K562 (cell line): ENCODE data around the gene NOSTRIN. TPM values are rescaled to one million over a fixed set of nuclear protein-coding genes. Genes with fewer than 3 reads are reported as not detected.

ENCODE experiments used
- ATF2 ChIP-seq: sonication (generic); formaldehyde crosslinking; IDR thresholded peaks from 2 replicates; pipeline ENCODE4 v1.8.1; 2022; ENCODE audit warnings: missing genetic modification reagents
- FOXM1 ChIP-seq, 2 experiments: fragments of 450-650 bp in 1 of 2; sonication (generic) in 1 of 2; formaldehyde crosslinking in 1 of 2; IDR thresholded peaks; 2 replicates each; pipeline versions ENCODE4 v1.6.1 to v1.9.0; 2017 to 2022; ENCODE audit warnings: low read depth in 2 of 2, mild to moderate bottlenecking in 2 of 2, missing genetic modification reagents in 1 of 2, moderate library complexity in 1 of 2
- KLF13 ChIP-seq: fragments of 450-650 bp; IDR thresholded peaks from 2 replicates; pipeline ENCODE4 v1.6.1; 2016; ENCODE audit warnings: missing genetic modification characterization, low read depth, mild to moderate bottlenecking, missing compliant biosample characterization, moderate library complexity, borderline replicate concordance
- NRF1 ChIP-seq, 2 experiments: fragments of 450-650 bp; IDR thresholded peaks in 1 of 2; conservative IDR thresholded peaks in 1 of 2; 2 replicates each; pipeline ENCODE4 v1.6.1; 2014; ENCODE audit warnings: mild to moderate bottlenecking in 2 of 2
- SREBF1 ChIP-seq: fragments of 150-350 bp; IDR thresholded peaks from 2 replicates; pipeline ENCODE4 v1.6.1; 2014; ENCODE audit warnings: antibody characterized with exemption, low read depth, low read length, borderline replicate concordance
- ZBTB2 ChIP-seq: fragments of 450-650 bp; IDR thresholded peaks from 2 replicates; pipeline ENCODE4 v1.6.1; 2016; ENCODE audit warnings: antibody characterized with exemption
- ZFP36 ChIP-seq: fragments of 150-350 bp; IDR thresholded peaks from 2 replicates; pipeline ENCODE4 v1.6.1; 2018; ENCODE audit warnings: low read length, low read depth; ENCODE audit not compliant: partially characterized antibody
- ZNF263 ChIP-seq: sonication (generic); formaldehyde crosslinking; IDR thresholded peaks from 2 replicates; pipeline ENCODE4 v1.8.0; 2022; ENCODE audit warnings: mild to moderate bottlenecking, missing genetic modification reagents, borderline replicate concordance
- ZNF57 ChIP-seq: fragments of 450-650 bp; formaldehyde crosslinking; IDR thresholded peaks from 2 replicates; pipeline ENCODE4 v1.4.0; 2020; ENCODE audit warnings: mild to moderate bottlenecking, moderate library complexity
- ZNF583 ChIP-seq: fragments of 250-450 bp; sonication (Bioruptor Pico); IDR thresholded peaks from 2 replicates; pipeline ENCODE4 v1.4.0; 2020
- polyA plus RNA-seq, 8 experiments: library from polyadenylated mRNA; depleted of rRNA in 4 of 8; stranded (reverse) in 5 of 8; unstranded in 3 of 8; fragments of >200 nt; fragmentation: Nextera tagmentation in 2 of 8; fragmentation: Illumina TruSeq in 1 of 8; extraction: Ambion mirVana in 2 of 8; extraction: Trizol in 1 of 8; gene quantifications; 2 replicates each; pipeline versions ENCODE4 v1.2.1 to v1.2.3, GENCODE V29; 2011 to 2014; ENCODE audit warnings: inconsistent platforms in 1 of 8, missing spikeins in 1 of 8
- total RNA-seq, 7 experiments: library from RNA; depleted of rRNA in 6 of 7; stranded (reverse); fragments of >200 nt in 6 of 7; fragmentation: Illumina TruSeq in 2 of 7; extraction: Trizol in 2 of 7; gene quantifications; 2 replicates each; pipeline versions ENCODE4 v1.2.1 to v1.2.3, GENCODE V29; 2011 to 2021; ENCODE audit warnings: low replicate concordance in 1 of 7
- TF ChIP-seq, protein P1 (sequence below): fragments of 200-800 bp; sonication (Bioruptor generic); IDR thresholded peaks from 2 replicates; pipeline ENCODE4 v1.6.1; 2016; ENCODE audit warnings: missing genetic modification characterization, missing compliant biosample characterization
- TF ChIP-seq, protein P2 (sequence below): sonication (generic); formaldehyde crosslinking; IDR thresholded peaks from 2 replicates; pipeline ENCODE4 v1.8.0; 2022; ENCODE audit warnings: mild to moderate bottlenecking, missing genetic modification reagents
- TF ChIP-seq, protein P3 (sequence below): IDR thresholded peaks from 2 replicates; pipeline ENCODE4 v1.6.1; 2011; ENCODE audit not compliant: insufficient read length; ENCODE audit errors: extremely low read depth

Gene NOSTRIN
- total and polyA plus RNA-seq, 9 of the 15 experiments (the other 6 are each of a cell fraction or from before 2014, with no cell fraction given) = 26.7 to 82.9 (median 56.3) TPM

DNA sequence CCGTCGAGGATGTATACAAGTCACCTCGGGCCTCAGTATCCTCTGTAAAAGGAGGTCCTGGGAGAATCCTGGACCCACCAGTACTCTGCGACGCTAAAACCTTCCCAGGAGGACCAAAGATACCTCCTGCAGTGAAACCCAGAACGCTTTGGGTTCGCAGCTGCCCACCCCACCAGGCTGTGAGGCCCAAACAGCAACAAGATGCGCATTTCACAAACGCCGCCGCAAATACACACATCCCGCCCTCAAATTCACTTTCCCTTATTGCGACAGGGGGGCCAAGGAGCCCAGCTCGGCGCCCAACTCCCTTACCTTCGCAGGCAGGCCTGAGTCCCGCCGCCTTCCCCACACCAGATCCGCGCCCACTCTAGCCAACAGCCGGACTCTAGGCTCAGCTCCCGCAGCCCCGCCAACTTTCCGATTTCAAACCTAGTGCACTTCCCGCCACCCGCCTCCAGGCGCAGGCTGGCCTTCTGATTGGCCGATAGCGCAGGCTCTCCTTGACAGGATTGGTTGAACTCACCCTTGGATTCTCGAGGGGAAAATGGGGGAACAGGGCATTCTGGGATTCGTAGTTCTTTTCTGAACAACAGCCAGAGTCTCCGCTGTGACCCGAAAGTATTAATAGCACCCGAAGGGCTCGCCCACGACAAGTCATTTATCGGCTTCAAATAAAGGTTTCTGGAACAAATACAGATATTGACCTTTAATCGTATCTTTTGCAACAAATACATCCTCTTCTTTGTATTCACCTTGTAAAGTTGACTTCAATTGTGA is 87.8 kb downstream of the NOSTRIN start, which contains the start of gene SPC25 (continued):
- TF ChIP-seq KLF13 (no peak), ZBTB2 (0 out of 2 replicates have a peak, but pooled peaks have one; percentile 30), ZNF57 (CRISPR knock-in tag) (no peak), ZNF263 (CRISPR knock-in tag) (no peak), NRF1 (conservative IDR thresholded peaks at IDR 0.05 in 1 of 2, IDR thresholded peaks at IDR 0.05 in 1 of 2) (peak; percentile 82 to 86), ATF2 (CRISPR knock-in tag) (no peak), SREBF1 (no peak), ZFP36 (no peak), ZNF583 (CRISPR knock-in tag) (no peak), FOXM1 (IDR thresholded peaks at IDR 0.05; ENCODE audit: low read depth) (peak; percentile 96), FOXM1 (CRISPR knock-in tag; IDR thresholded peaks at IDR 0.05; ENCODE audit: low read depth) (no peak)
- TF ChIP-seq, protein P1, sequence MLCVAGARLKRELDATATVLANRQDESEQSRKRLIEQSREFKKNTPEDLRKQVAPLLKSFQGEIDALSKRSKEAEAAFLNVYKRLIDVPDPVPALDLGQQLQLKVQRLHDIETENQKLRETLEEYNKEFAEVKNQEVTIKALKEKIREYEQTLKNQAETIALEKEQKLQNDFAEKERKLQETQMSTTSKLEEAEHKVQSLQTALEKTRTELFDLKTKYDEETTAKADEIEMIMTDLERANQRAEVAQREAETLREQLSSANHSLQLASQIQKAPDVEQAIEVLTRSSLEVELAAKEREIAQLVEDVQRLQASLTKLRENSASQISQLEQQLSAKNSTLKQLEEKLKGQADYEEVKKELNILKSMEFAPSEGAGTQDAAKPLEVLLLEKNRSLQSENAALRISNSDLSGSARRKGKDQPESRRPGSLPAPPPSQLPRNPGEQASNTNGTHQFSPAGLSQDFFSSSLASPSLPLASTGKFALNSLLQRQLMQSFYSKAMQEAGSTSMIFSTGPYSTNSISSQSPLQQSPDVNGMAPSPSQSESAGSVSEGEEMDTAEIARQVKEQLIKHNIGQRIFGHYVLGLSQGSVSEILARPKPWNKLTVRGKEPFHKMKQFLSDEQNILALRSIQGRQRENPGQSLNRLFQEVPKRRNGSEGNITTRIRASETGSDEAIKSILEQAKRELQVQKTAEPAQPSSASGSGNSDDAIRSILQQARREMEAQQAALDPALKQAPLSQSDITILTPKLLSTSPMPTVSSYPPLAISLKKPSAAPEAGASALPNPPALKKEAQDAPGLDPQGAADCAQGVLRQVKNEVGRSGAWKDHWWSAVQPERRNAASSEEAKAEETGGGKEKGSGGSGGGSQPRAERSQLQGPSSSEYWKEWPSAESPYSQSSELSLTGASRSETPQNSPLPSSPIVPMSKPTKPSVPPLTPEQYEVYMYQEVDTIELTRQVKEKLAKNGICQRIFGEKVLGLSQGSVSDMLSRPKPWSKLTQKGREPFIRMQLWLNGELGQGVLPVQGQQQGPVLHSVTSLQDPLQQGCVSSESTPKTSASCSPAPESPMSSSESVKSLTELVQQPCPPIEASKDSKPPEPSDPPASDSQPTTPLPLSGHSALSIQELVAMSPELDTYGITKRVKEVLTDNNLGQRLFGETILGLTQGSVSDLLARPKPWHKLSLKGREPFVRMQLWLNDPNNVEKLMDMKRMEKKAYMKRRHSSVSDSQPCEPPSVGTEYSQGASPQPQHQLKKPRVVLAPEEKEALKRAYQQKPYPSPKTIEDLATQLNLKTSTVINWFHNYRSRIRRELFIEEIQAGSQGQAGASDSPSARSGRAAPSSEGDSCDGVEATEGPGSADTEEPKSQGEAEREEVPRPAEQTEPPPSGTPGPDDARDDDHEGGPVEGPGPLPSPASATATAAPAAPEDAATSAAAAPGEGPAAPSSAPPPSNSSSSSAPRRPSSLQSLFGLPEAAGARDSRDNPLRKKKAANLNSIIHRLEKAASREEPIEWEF (CRISPR knock-in tag) = no peak
- TF ChIP-seq, protein P2, sequence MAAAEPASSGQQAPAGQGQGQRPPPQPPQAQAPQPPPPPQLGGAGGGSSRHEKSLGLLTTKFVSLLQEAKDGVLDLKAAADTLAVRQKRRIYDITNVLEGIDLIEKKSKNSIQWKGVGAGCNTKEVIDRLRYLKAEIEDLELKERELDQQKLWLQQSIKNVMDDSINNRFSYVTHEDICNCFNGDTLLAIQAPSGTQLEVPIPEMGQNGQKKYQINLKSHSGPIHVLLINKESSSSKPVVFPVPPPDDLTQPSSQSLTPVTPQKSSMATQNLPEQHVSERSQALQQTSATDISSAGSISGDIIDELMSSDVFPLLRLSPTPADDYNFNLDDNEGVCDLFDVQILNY (CRISPR knock-in tag) = peak; percentile 87
- TF ChIP-seq, protein P3, sequence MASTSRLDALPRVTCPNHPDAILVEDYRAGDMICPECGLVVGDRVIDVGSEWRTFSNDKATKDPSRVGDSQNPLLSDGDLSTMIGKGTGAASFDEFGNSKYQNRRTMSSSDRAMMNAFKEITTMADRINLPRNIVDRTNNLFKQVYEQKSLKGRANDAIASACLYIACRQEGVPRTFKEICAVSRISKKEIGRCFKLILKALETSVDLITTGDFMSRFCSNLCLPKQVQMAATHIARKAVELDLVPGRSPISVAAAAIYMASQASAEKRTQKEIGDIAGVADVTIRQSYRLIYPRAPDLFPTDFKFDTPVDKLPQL = no peak
